Stimulated activated CD8-positive, alpha-beta memory T cell treated with anti-CD3 and anti-CD28 coated beads, Interleukin-15, amount 100 ng/mL, for 48 hours (primary cell): ENCODE data around the gene P3H1.

Experiments used
- DNase-seq, 2 donors: peaks; one replicate each; pipeline ENCODE4 v3.0.0-alpha.2; 2020; ENCODE audit warnings: low read depth in 2 of 2

Gene P3H1

DNA sequence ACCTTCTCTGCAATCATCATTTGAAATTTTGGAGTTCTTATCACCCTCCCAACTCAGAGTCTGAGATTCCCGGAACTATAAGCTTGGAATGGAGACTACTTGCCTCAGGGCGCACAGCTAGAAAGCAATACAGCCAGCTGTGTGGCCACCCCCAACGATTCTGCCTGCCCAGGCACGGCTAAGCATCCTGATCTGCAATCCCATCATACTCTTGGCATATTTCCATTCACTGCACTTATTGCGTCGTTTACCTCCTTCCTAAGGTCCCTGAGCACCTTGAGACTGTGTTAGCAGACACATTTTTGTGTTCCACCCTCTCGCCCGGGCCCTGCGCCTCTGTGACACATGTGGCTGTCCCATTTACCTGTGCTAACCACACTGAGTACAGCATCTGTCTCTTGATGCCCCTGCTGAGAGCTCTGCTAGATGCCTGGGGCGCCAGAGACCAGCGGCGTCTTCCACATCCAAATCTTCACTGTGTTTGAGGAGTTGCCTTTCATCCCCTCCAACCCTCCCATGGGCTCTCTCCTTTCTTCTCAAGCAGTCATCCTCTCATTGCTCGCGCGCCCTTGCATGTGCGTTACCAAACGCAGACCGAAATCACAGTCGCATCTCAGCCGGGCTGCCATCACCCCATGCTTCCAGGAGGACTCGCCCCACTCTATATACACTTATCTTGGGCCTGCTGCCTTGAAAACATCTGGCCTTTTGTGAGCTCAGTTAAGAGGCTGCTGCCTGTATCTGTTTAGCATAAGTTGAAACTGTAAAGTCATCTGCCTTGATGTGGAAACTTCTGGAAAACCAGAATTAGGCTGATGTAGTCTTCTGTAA lies 23.3 kb downstream of the P3H1 start:
- DNase-seq, result no peak

- DNase-seq, result no peak
These were observed 24.1 kb downstream of the P3H1 start for GRCh38 chr1:42742617-42743316.

DNA sequence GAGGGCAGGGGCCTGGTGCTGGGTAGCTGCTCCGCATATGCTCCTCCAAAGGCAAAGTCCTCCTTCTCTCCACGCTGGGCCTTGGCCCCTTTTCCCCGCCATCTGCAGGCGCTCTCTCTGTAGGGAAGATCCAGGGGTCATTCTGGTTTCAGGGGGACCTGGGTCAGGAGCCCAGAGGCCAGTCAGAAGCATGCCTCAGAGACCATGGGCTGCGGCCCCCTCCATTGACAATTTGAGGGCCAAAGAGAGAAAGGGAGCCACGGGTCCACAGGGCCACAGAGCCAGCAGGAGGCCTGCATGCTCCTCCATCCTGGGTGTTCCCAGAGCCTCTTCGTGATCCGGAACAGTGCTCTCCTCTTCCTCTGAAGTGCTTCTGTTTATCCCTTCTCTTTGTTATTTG lies 24.7 kb downstream of the P3H1 start:
- DNase-seq, result no peak

GRCh38 chr1:42741706-42742105 lies 25.1 kb downstream of the P3H1 start:
- DNase-seq, result no peak

- DNase-seq, result no peak
These were observed 25.8 kb downstream of the P3H1 start for GRCh38 chr1:42740851-42741580.

DNA sequence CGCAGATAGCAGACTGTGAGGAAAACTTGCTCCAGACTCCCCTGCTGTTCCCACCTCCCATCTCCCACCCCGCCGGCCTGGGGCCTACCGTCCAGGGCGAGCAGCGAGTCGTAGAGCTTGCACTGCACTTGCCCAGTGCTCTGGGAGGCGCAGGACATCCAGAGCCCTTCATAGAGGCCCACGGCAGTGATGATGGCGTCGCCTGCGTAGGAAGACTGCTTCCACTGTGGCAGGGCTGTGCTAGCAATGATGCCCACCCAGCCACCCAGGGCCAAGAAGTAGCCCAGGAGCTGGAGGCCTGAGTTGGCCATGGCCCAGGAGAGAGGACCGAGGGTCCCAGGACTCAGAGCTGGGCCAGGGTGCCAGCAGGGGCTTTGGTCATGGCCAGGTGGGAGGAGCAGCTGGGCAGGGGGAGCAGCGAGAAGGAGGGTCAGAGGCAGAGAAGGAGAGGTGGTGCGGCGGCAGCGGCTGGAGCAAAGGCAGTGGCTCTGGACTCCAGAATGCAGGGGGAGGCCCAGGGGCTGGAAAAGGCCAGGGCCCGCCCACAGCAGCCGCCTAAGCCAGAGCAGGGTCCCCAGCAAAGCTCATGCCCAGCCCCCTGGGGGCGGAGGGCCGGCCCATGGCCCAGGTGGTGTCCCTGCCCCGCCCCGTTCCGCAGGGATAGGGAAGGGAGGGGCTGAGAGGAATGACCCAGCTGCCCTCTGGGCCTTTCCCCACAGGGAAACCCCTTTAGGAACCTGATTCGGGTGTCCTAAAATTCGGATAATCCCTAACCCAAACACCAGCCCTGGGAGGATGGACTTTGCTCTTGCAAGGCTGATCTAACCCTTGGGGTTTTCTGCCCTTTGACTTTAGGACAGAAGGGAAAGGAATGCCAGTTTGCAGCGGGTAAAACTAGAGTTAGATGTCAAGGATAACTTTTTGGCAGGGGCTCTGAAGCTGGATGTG lies 26.8 kb downstream of the P3H1 start, which contains the start of gene CLDN19:
CLDN19 (minus strand) TSS at position 484 of the 948 bp plus-strand sequence; CDS start at position 311, 173 bp downstream.
- no peak for DNase-seq

DNA sequence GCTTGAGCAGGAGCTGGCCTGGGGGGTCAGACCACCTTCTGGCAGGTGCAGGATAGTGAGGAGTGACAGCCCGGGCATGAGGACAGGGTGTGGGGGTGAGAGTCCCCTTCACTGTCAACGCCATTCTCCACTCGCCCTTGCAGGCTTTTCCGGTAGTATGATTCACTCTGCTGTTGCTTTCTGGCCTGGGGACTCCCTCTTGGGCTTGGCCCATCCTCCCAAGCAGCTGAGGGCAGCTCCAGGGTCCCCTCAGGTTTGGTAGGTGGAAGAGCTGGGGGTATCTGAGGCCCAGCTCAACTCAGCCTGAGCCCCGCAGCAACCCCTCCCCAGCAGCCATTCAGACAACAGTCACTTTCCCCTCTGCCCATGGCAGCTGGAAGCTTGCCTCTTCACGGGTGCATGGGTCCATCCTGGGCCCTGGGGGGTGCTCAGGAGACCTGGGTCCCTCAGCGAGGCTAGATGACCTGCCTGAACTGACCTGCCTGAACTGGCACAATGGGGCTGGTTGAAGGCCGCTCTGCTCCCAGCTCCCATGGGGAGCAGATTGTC lies 28.1 kb downstream of the P3H1 start:
- DNase-seq, result no peak

DNA sequence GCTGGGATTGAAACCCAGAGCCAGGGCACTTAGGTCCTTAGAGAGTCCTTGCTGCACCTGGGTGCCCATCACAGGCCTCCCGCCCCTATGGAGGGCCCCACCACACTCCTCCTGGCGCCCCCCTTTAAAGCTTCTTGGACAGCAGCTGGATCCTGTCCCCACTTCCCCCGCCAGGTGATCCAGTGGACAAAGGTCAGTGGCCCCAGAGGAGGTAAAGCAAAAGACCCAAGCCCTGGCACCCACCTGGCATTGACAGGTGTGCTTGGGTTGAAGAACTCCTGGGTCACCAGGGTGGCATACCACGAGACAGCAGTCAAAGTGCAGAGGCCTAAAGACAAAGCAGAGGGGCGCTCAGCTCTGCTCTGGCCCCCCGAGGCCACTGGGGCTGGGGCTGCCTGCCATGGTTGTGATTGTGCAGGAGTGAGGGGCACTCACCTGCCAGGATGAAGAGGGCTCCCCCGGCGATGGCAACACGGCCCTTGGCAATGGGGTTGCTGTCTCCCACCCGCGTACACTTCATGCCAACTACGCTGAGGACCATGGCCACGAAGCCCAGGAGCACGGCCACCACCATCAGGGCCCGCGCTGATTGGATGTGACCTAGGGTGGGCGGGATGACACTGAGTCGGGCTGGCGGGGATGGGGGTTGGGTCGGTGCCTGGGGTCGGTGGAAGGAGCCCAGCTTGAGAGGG lies 28.7 kb downstream of the P3H1 start:
- no peak for DNase-seq

DNA sequence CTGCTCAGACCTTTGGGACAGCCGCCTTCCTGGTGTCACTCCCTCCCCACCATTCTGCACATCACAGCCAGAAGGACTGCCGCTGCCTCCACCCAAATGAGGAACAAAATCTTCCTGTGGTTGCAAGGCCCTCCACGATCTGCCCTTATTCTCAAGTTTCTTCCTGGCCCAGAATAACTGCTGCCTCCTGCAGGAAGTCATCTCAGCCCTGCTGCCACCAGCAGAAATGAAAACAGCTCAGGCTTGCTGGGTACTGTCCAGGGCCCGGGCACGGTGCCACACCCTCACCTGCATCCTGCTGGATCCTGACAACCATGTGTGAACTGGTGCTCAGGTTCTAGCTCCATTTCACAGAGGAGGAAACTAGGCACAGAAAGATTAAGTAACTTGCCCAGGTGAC lies 29.6 kb downstream of the P3H1 start:
- DNase-seq, result no peak

DNA sequence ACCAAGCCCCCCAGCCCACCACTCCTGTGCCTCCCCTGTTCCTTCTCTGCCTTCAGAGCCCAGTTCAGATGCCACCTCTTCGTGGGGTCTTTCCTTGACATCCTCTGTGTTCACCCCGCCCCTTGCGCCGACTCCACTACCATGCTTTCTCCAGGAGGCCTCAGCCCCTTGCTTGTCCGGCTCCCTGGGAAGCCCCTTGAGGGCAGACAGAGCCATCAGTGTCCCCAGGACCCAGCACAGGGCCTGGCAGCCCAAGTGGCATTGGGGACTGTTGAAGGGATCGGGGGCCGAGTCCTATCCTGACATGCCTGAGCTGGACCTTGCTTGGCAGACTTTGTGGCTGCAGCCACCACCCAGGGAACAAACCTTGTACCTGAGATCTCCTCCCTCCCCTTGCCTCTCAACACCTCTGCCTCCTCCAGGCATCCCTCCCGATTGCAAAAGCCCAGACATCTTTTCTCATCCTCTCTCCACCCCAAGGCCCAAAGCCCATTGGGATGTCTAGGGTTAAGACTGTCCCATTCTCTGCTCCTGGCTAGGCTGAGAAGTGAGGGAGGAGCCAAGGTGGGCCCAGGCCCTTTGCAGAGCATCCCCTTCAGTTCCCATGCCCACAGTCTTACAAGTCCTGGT lies 30.1 kb downstream of the P3H1 start:
- no peak for DNase-seq

GRCh38 chr1:42736152-42736551 lies 30.7 kb downstream of the P3H1 start:
- DNase-seq, result no peak

DNA sequence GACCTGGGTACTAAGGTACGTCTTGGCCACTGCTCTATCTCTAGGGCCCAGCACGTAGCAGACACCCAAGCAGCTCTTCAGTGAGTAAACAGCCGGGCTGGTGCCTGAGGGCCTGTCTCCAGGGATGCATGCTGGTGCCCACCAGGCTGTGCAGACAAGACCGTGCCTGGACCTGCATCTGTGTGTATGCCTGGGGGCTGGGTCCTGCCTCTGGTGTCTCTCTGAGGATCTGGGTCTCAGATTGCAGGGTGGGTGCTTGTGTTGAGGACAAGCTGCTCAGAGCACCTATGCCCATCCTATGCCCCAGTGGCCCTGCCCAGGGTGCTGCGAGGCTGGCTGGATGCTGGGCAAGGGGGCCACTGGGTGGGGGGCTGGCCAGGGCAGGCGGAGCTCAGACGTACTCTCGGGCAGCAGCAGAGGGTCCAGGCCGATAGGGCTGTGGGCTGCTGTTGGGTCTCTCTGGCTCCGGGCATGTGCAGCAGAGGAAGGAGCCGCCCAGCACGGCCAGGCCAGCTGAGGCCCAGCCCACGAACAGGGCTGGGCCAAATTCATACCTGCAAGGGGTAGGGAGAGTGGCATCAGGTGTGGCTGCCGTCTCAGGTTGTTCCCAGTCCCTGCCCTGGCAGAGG lies 31.2 kb downstream of the P3H1 start:
- no peak for DNase-seq

DNA sequence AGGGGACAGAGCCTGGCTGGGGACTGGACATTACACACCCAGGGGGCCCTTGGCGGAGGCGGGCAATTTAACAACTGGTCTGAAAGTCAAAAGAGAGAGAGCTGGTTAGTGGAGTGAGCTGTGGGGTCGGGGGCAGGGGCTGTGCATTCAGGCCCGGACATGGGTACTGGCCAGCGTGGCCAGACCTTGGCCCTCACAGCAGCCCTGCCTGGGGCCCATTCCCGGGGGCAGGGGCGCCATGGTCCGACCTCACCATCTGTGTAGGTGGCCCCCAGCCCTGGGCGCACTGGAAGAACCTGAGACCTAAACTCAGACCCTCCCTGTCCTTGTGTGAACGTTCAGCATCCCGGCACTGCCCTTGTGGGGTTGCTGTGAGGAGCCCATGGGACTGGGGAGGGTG lies 31.8 kb downstream of the P3H1 start:
- no peak for DNase-seq

- DNase-seq, result no peak
These were observed 32.4 kb downstream of the P3H1 start for GRCh38 chr1:42734201-42735035.

DNA sequence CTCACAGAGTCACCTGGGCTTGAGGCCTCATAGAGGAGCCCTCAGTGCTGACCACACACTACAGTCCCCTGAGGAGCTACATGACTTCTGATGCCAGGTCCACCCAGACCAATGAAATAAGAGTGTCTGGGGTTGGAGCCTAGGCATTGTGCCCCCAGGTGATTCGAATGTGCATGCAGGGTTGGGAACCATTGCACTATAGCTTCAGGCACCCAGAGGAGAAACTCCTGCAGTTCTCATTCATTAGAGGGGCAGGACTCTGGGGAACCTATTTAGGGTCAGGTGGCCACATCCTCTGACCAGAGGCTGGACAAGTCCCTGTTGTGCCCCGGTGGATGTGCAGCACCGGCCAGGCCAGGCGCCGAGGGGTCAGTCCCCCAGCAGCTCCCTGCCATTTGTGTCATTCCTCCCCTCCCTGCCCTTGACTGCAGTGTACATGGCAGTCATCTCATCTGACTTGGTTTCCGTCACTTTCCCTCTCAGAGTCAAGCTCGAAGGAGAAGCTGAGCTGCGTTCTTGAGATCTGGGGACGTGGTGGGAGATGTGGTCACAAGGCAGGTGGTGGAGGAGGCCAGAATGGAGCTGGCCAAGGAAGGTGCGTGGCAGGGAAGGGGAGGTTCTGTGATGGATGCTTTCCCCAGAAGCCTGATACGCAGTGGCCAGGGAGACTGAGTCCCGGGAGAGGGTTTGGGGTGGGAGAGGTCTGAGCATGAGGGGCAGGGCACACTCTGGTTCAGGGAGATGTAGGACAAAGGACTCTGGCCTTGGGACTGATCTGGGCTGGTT lies 33.2 kb downstream of the P3H1 start:
- no peak for DNase-seq

DNA sequence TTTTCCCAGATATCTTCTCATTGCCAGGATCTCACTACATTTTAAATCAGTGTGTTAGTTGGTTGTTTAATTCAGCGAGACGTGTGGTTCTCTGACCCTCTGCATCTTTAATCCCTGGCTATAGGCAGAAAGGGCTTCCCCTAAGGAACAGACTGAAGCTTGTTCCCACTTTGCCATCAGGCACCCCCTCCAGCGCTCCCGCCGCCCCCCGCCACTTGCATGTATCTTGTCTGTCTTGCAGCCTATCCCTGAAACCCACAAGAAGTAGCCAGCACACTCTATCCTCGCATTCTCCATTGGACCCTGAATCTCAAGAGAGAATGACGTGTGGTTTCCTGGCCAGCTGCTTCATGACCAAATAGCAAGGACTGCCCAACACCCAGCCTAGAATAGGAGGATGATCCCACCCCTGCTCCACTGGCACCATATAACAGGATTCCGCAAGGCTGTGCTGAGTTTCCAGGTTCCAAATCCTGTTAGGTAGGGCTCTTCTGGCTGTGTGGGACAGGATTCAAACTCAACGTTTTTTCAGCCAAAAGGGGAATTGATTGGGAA lies 34.6 kb downstream of the P3H1 start:
- no peak for DNase-seq

GRCh38 chr1:42731585-42731984 lies 35.2 kb downstream of the P3H1 start:
- DNase-seq, result no peak
